Activated CD8-positive, alpha-beta T cell treated with anti-CD3 and anti-CD28 coated beads, Interleukin-2, amount 10 ng/mL, durations not matched to agents 7 days and 5 days (primary cell): ENCODE results near the gene MRGPRG. TPM values are rescaled to one million over a fixed set of nuclear protein-coding genes. Genes with fewer than 3 reads are reported as not detected.
"Not testable (repeated sequence)": the region's sequence is repeated elsewhere in the genome, so short reads cannot be mapped to it uniquely, and the experiment has no call there.

Source experiments
- ATAC-seq: fragments of 150-1000 bp; cut with Tn5 transposase; one replicate; pipeline ENCODE4 v1.10.0; 2021; ENCODE audit warnings: moderate library complexity
- CTCF ChIA-PET: fragments of 350-600 bp; sonication (Branson Sonifier 250); formaldehyde crosslinking; loops from one replicate; lab custom pipeline; 2021; ENCODE audit warnings: antibody characterized with exemption; lab: Charles Lee
- POLR2A ChIA-PET: fragments of 350-600 bp; sonication (Branson Sonifier 250); formaldehyde crosslinking; loops from one replicate; lab custom pipeline; 2021; ENCODE audit warnings: antibody characterized with exemption; lab: Charles Lee
- DNase-seq: peaks from one replicate; pipeline ENCODE4 v3.0.0-alpha.2; 2020
- H3K27ac Mint-ChIP-seq: one replicate; pipeline ENCODE4 v1.8.0; 2021; ENCODE audit warnings: mild to moderate bottlenecking, mixed read lengths
- H3K27me3 Mint-ChIP-seq: one replicate; pipeline ENCODE4 v1.8.0; 2021; ENCODE audit warnings: low read depth, mixed read lengths
- H3K36me3 Mint-ChIP-seq: one replicate; pipeline ENCODE4 v1.8.0; 2021; ENCODE audit warnings: low read depth, mixed read lengths
- H3K4me1 Mint-ChIP-seq: one replicate; pipeline ENCODE4 v1.8.0; 2021; ENCODE audit warnings: low read depth, mixed read lengths
- H3K4me3 Mint-ChIP-seq: one replicate; pipeline ENCODE4 v1.8.0; 2021; ENCODE audit warnings: mild to moderate bottlenecking, mixed read lengths
- H3K9me3 Mint-ChIP-seq: one replicate; pipeline ENCODE4 v1.8.0; 2022; ENCODE audit warnings: mixed read lengths; ENCODE audit not compliant: insufficient read depth
- total RNA-seq, 2 experiments: library from RNA; stranded (reverse); gene quantifications; one replicate each; pipeline ENCODE4 v1.2.3, GENCODE V29; 2021

The MRGPRG gene
- not detected for total RNA-seq

- no peak for ATAC-seq
- H3K27ac Mint-ChIP-seq: no peak within 1 kb of the TSS
- ChIA-PET POLR2A (no interaction called here), CTCF (no interaction called here)
- no peak for DNase-seq
- peaks cover 13% of the 10 kb centered on the region for H3K4me1 Mint-ChIP-seq
- peaks cover 12% of the 10 kb centered on the region for H3K27me3 Mint-ChIP-seq
- H3K36me3 Mint-ChIP-seq: no peaks in the 10 kb centered on the region
- H3K4me3 Mint-ChIP-seq: no peak within 1 kb of the TSS
- no peaks in the 10 kb centered on the region for H3K9me3 Mint-ChIP-seq
Observed at GRCh38 chr11:3218483-3219280, at the start of gene MRGPRG. Gene MRGPRG, minus strand, starts transcription at chr11:3218813. Its CDS starts 0 bp downstream, at chr11:3218813.

GRCh38 chr11:3262548-3262947 is 43.9 kb upstream of the MRGPRG start:
- not testable (repeated sequence) for H3K4me1 Mint-ChIP-seq

GRCh38 chr11:3261831-3262230 is 43.2 kb upstream of the MRGPRG start:
- H3K4me1 Mint-ChIP-seq, H3K9me3 Mint-ChIP-seq, ATAC-seq, H3K36me3 Mint-ChIP-seq, DNase-seq, H3K27me3 Mint-ChIP-seq, H3K27ac Mint-ChIP-seq, CTCF ChIA-PET, POLR2A ChIA-PET, H3K4me3 Mint-ChIP-seq: not testable (repeated sequence)

More at GRCh38 chr11:3262548-3262947, 43.9 kb upstream of the MRGPRG start:
- DNase-seq, H3K9me3 Mint-ChIP-seq, CTCF ChIA-PET, H3K4me3 Mint-ChIP-seq, H3K36me3 Mint-ChIP-seq, ATAC-seq, H3K27me3 Mint-ChIP-seq, POLR2A ChIA-PET, H3K27ac Mint-ChIP-seq: not testable (repeated sequence)

GRCh38 chr11:3257509-3257908 is 38.9 kb upstream of the MRGPRG start:
- DNase-seq, H3K9me3 Mint-ChIP-seq, H3K4me1 Mint-ChIP-seq, H3K4me3 Mint-ChIP-seq, ATAC-seq, H3K27me3 Mint-ChIP-seq, H3K36me3 Mint-ChIP-seq, H3K27ac Mint-ChIP-seq, POLR2A ChIA-PET, CTCF ChIA-PET: not testable (repeated sequence)

- DNase-seq, H3K4me3 Mint-ChIP-seq, H3K27ac Mint-ChIP-seq, CTCF ChIA-PET, H3K27me3 Mint-ChIP-seq, ATAC-seq, H3K4me1 Mint-ChIP-seq, H3K36me3 Mint-ChIP-seq, H3K9me3 Mint-ChIP-seq, POLR2A ChIA-PET: not testable (repeated sequence)
Observed at GRCh38 chr11:3255241-3255640, 36.6 kb upstream of the MRGPRG start.

GRCh38 chr11:3254773-3255172 is 36.2 kb upstream of the MRGPRG start:
- H3K36me3 Mint-ChIP-seq, CTCF ChIA-PET, H3K4me3 Mint-ChIP-seq, ATAC-seq, H3K27ac Mint-ChIP-seq, H3K9me3 Mint-ChIP-seq, H3K4me1 Mint-ChIP-seq, DNase-seq, H3K27me3 Mint-ChIP-seq, POLR2A ChIA-PET: not testable (repeated sequence)

GRCh38 chr11:3245071-3245470 is 26.5 kb upstream of the MRGPRG start:
- no peaks in the 10 kb centered on the region for H3K36me3 Mint-ChIP-seq
- H3K27ac Mint-ChIP-seq: no peak overlapping the region
- H3K9me3 Mint-ChIP-seq: no peaks in the 10 kb centered on the region
- no peak for ATAC-seq
- POLR2A ChIA-PET: no interaction called here
- CTCF ChIA-PET: no interaction called here
- no peaks in the 10 kb centered on the region for H3K4me1 Mint-ChIP-seq
- no peak for DNase-seq
- H3K4me3 Mint-ChIP-seq: no peak overlapping the region
- H3K27me3 Mint-ChIP-seq: peaks cover 10% of the 10 kb centered on the region

- H3K27ac Mint-ChIP-seq: no peak overlapping the region
- no peaks in the 10 kb centered on the region for H3K9me3 Mint-ChIP-seq
- CTCF ChIA-PET: no interaction called here
- no peaks in the 10 kb centered on the region for H3K36me3 Mint-ChIP-seq
- peaks cover 17% of the 10 kb centered on the region for H3K27me3 Mint-ChIP-seq
- POLR2A ChIA-PET: no interaction called here
- ATAC-seq: no peak
- no peak overlapping the region for H3K4me3 Mint-ChIP-seq
- no peaks in the 10 kb centered on the region for H3K4me1 Mint-ChIP-seq
- DNase-seq: no peak
Observed at GRCh38 chr11:3243880-3244279, 25.3 kb upstream of the MRGPRG start.

- ChIA-PET POLR2A (no interaction called here), CTCF (no interaction called here)
- Mint-ChIP-seq H3K4me3 (no peak overlapping the region), H3K9me3 (no peaks in the 10 kb centered on the region), H3K27me3 (peaks cover 23% of the 10 kb centered on the region), H3K27ac (no peak overlapping the region), H3K4me1 (no peaks in the 10 kb centered on the region), H3K36me3 (no peaks in the 10 kb centered on the region)
- ATAC-seq: no peak
- no peak for DNase-seq
Observed at GRCh38 chr11:3237119-3237518, 18.5 kb upstream of the MRGPRG start.

GRCh38 chr11:3234846-3235245 is 16.2 kb upstream of the MRGPRG start:
- DNase-seq (no peak), ATAC-seq (no peak)
- POLR2A ChIA-PET: interaction anchor here (0.6 kb wide), 1 partner anchor 124 kb away, joined by 3 read pairs; no protein-coding TSS in a partner anchor
- Mint-ChIP-seq H3K4me3 (no peak overlapping the region), H3K27me3 (peaks cover 19% of the 10 kb centered on the region), H3K4me1 (no peaks in the 10 kb centered on the region), H3K36me3 (no peaks in the 10 kb centered on the region), H3K9me3 (no peaks in the 10 kb centered on the region), H3K27ac (no peak overlapping the region)
- CTCF ChIA-PET: no interaction called here

- no peaks in the 10 kb centered on the region for H3K9me3 Mint-ChIP-seq
- no peak for ATAC-seq
- ChIA-PET CTCF (no interaction called here), POLR2A (no interaction called here)
- H3K4me1 Mint-ChIP-seq: no peaks in the 10 kb centered on the region
- peaks cover 14% of the 10 kb centered on the region for H3K27me3 Mint-ChIP-seq
- no peak overlapping the region for H3K4me3 Mint-ChIP-seq
- no peak for DNase-seq
- no peak overlapping the region for H3K27ac Mint-ChIP-seq
- H3K36me3 Mint-ChIP-seq: no peaks in the 10 kb centered on the region
Observed at GRCh38 chr11:3232956-3233355, 14.3 kb upstream of the MRGPRG start.

GRCh38 chr11:3231851-3232744 is 13.5 kb upstream of the MRGPRG start, which contains the start of gene MRGPRE:
Gene MRGPRE, minus strand, starts transcription at chr11:3232417. Its CDS starts 3,618 bp downstream, at chr11:3228799.
- no peak within 1 kb of the TSS for H3K27ac Mint-ChIP-seq
- H3K9me3 Mint-ChIP-seq: no peaks in the 10 kb centered on the region
- no peaks in the 10 kb centered on the region for H3K4me1 Mint-ChIP-seq
- no peaks in the 10 kb centered on the region for H3K36me3 Mint-ChIP-seq
- ChIA-PET POLR2A (no interaction called here), CTCF (no interaction called here)
- DNase-seq: no peak
- peaks cover 14% of the 10 kb centered on the region for H3K27me3 Mint-ChIP-seq
- H3K4me3 Mint-ChIP-seq: no peak within 1 kb of the TSS
- ATAC-seq: no peak
